ENCODE data around the gene TCF12. TPM values are rescaled to one million over a fixed set of nuclear protein-coding genes. Genes with fewer than 3 reads are reported as not detected.

Gene TCF12
- total and polyA plus RNA-seq, 2 donors (not counting 3 experiments of a cell fraction or from before 2014, with no cell fraction given): 72.1 to 133 TPM

GRCh38 chr15:56956538-56956937, 38.1 kb downstream of the TCF12 start:
- Histone ChIP-seq H3K4me2 (ENCODE audit: insufficient read depth, low read length) (no peak overlapping the region), H3K9me1 (replicated peaks; ENCODE audit: control insufficient read depth, extremely low read depth, insufficient read depth, low read length) (no peaks in the 10 kb centered on the region), H3K9ac (replicated peaks; ENCODE audit: extremely low read depth, insufficient read depth, low read length) (no peak overlapping the region), H3K27me3 (ENCODE audit: control insufficient read depth in 2 of 2, insufficient read depth in 2 of 2, low read length in 2 of 2) (no peaks in the 10 kb centered on the region), H3K79me2 (ENCODE audit: control insufficient read depth, insufficient read depth, low read length) (peaks cover 93% of the 10 kb centered on the region), H4K20me1 (replicated peaks; ENCODE audit: control insufficient read depth, extremely low read depth, insufficient read depth, low read length) (peaks cover 41% of the 10 kb centered on the region), H3K4me3 (replicated peaks in 1 of 3; ENCODE audit: insufficient read depth in 1 of 3, low read depth in 1 of 3, low read length in 3 of 3) (no peak overlapping the region), H3K4me1 (ENCODE audit: control insufficient read depth, extremely low read depth, insufficient read depth, low read length) (no peaks in the 10 kb centered on the region), H2AFZ (ENCODE audit: low read depth, low read length) (no peak overlapping the region), H3K36me3 (ENCODE audit: control insufficient read depth in 2 of 2, extremely low read depth in 1 of 2, insufficient read depth in 2 of 2, low read length in 2 of 2) (no peaks in the 10 kb centered on the region), H3K27ac (ENCODE audit: insufficient read depth, low read depth, low read length) (no peak overlapping the region), H3K9me3 (replicated peaks; ENCODE audit: control insufficient read depth, insufficient read depth, low read length) (no peaks in the 10 kb centered on the region)
- dilution Hi-C loops (cut with MboI; ENCODE audit: extremely low pct_ligation_motif_present, low sequenced_read_pairs) (no loop called here), intact Hi-C loops (cut with micrococcal nuclease) (no loop called here)
- FAIRE-seq (no peak), DNase-seq (ENCODE audit: low read depth, low spot score) (no peak)
- TF ChIP-seq FOS (IDR thresholded peaks at IDR 0.05; ENCODE audit: borderline replicate concordance, insufficient read depth, low read length): no peak
- no peak for TF ChIP-seq JUN (IDR thresholded peaks at IDR 0.05; ENCODE audit: borderline replicate concordance, insufficient read depth, insufficient read length, low read depth)
- no peak for TF ChIP-seq EZH2 (IDR thresholded peaks at IDR 0.05; ENCODE audit: borderline replicate concordance, low read depth, low read length, severe bottlenecking)
- no peak for TF ChIP-seq POLR2A (IDR thresholded peaks at IDR 0.05; ENCODE audit: low read depth, low read length)
- no peak for TF ChIP-seq CTCF (IDR thresholded peaks at IDR 0.05; ENCODE audit: extremely low read depth in 1 of 2, insufficient read depth in 1 of 2, low read depth in 1 of 2, low read length in 2 of 2)
- TF ChIP-seq MYC (IDR thresholded peaks at IDR 0.05; ENCODE audit: low read depth, low read length): no peak
- TF ChIP-seq MAX (IDR thresholded peaks at IDR 0.05; ENCODE audit: insufficient read depth, insufficient read length): no peak
- TF ChIP-seq GATA2 (IDR thresholded peaks at IDR 0.05; ENCODE audit: insufficient read depth, insufficient read length, low read depth, low read length): no peak
- TF ChIP-seq POLR2AphosphoS5 (IDR thresholded peaks at IDR 0.05; ENCODE audit: insufficient read depth, low read depth, low read length): no peak
- ChIA-PET POLR2A (no interaction called here), CTCF (no interaction called here)
- BruUV-seq (replicated peaks): no TSS peak
